ENCODE measurements around the gene PIM3. TPM values are rescaled to one million over a fixed set of nuclear protein-coding genes. Genes with fewer than 3 reads are reported as not detected.

Gene PIM3
- total and polyA plus RNA-seq, 2 of the 8 experiments (the other 6 are each of a cell fraction or from before 2014, with no cell fraction given): 22.6 to 30.0 TPM

DNA sequence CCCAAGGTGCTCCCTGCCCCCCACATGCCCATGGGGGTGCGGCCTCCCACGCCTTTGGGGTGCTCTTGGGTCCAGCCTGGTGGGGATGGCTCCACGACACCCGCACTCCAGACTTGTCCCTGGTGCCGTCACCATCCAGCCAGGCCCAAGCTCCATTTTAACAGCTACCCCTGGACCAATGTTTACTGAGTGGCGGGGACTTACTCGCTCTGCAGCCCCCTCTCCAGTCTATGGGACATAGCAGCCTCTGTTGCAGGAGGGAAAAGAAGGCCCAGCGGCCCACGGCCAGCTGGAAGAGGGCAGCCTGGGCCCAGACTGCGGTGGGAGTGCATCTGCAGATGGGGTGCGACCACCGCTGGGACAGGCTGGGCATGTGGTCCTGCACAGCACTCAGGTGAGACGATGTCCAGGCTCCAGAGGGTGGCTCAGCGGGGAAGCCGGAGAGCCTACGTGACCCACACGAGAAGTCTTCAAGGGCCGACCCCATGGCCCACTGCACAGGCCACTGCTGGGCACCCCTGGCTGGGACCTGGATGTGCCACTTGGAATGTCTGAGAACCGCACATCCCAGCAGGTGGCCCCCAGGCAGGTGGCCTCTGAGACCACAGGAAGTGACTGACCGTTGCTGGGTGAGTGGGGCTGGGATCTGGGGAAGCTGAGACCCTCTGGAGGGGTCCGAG lies 33.9 kb downstream of the PIM3 start (continued):
- TF ChIP-seq KDM4A (IDR thresholded peaks at IDR 0.05; ENCODE audit: low read depth, low read length, severe bottlenecking) (no peak), KDM5A (IDR thresholded peaks at IDR 0.05; ENCODE audit: low read length) (no peak), RBBP5 (IDR thresholded peaks at IDR 0.05; ENCODE audit: borderline replicate concordance, low read depth, low read length) (no peak)
- TF ChIP-seq, protein P1, sequence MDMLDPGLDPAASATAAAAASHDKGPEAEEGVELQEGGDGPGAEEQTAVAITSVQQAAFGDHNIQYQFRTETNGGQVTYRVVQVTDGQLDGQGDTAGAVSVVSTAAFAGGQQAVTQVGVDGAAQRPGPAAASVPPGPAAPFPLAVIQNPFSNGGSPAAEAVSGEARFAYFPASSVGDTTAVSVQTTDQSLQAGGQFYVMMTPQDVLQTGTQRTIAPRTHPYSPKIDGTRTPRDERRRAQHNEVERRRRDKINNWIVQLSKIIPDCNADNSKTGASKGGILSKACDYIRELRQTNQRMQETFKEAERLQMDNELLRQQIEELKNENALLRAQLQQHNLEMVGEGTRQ (IDR thresholded peaks at IDR 0.05; ENCODE audit: low read length): no peak

Measured in H1 (cell line).